ENCODE results near the gene FKBP3. TPM values are rescaled to one million over a fixed set of nuclear protein-coding genes. Genes with fewer than 3 reads are reported as not detected.

The FKBP3 gene
- polyA plus RNA-seq, 1 donor (not counting 4 experiments of a cell fraction or from before 2014, with no cell fraction given), result 98.8 TPM

GRCh38 chr14:45140661-45141187 is 6.4 kb upstream of the FKBP3 start:
- Histone ChIP-seq H3K4me2 (ENCODE audit: control insufficient read depth, extremely low read depth, insufficient read depth, low read depth, low read length) (peak overlapping the region; percentile 5), H3K79me2 (ENCODE audit: control insufficient read depth, insufficient read depth, low read length) (peaks cover 46% of the 10 kb centered on the region), H3K36me3 (ENCODE audit: control insufficient read depth in 2 of 2, extremely low read depth in 1 of 2, insufficient read depth in 2 of 2, low read length in 2 of 2) (no peaks in the 10 kb centered on the region), H3K9me3 (ENCODE audit: control insufficient read depth, low read depth, low read length) (no peaks in the 10 kb centered on the region), H3K4me3 (ENCODE audit: control insufficient read depth in 2 of 3, extremely low read depth in 1 of 3, insufficient read depth in 2 of 3, low read depth in 1 of 3, low read length in 3 of 3) (no peak overlapping the region), H3K27ac (ENCODE audit: control insufficient read depth, insufficient read depth, low read length) (no peak overlapping the region), H3K4me1 (ENCODE audit: control insufficient read depth, extremely low read depth, insufficient read depth, low read length) (peaks cover 26% of the 10 kb centered on the region), H3K27me3 (ENCODE audit: control insufficient read depth, extremely low read depth, insufficient read depth, low read length) (no peaks in the 10 kb centered on the region), H3K9ac (ENCODE audit: control insufficient read depth, extremely low read depth, insufficient read depth, low read length) (no peak overlapping the region), H2AFZ (ENCODE audit: control insufficient read depth, low read length) (no peak overlapping the region), H4K20me1 (ENCODE audit: control insufficient read depth, extremely low read depth, insufficient read depth, low read length) (no peaks in the 10 kb centered on the region), H3K9me1 (ENCODE audit: control insufficient read depth, extremely low read depth, insufficient read depth, low read length) (no peaks in the 10 kb centered on the region)
- DNase-seq (ENCODE audit: low read depth, low spot score) (no peak), FAIRE-seq (no peak)
- dilution Hi-C loops (cut with MboI; ENCODE audit: extremely low pct_ligation_motif_present, low sequenced_read_pairs), result no loop called here
- TF ChIP-seq EZH2 (IDR thresholded peaks at IDR 0.05; ENCODE audit: low read length) (no peak), CTCF (optimal IDR thresholded peaks at IDR 0.05 in 1 of 3, IDR thresholded peaks at IDR 0.05 in 1 of 3, conservative IDR thresholded peaks at IDR 0.05 in 1 of 3; ENCODE audit: extremely low read depth in 1 of 3, insufficient read depth in 2 of 3, low read length in 3 of 3) (no peak)

GRCh38 chr14:45136399-45136798 is 2.1 kb upstream of the FKBP3 start:
- Histone ChIP-seq H3K27ac (ENCODE audit: control insufficient read depth, insufficient read depth, low read length) (peak overlapping the region; percentile 62), H3K9me1 (ENCODE audit: control insufficient read depth, extremely low read depth, insufficient read depth, low read length) (no peaks in the 10 kb centered on the region), H3K9ac (ENCODE audit: control insufficient read depth, extremely low read depth, insufficient read depth, low read length) (peak overlapping the region; percentile 72), H3K27me3 (ENCODE audit: control insufficient read depth, extremely low read depth, insufficient read depth, low read length) (no peaks in the 10 kb centered on the region), H2AFZ (ENCODE audit: control insufficient read depth, low read length) (peak overlapping the region; percentile 99), H3K4me1 (ENCODE audit: control insufficient read depth, extremely low read depth, insufficient read depth, low read length) (peaks cover 33% of the 10 kb centered on the region), H3K9me3 (ENCODE audit: control insufficient read depth, low read depth, low read length) (no peaks in the 10 kb centered on the region), H3K4me2 (ENCODE audit: control insufficient read depth, extremely low read depth, insufficient read depth, low read depth, low read length) (peak overlapping the region; percentile 85), H3K4me3 (ENCODE audit: control insufficient read depth in 2 of 3, extremely low read depth in 1 of 3, insufficient read depth in 2 of 3, low read depth in 1 of 3, low read length in 3 of 3) (peak overlapping the region; percentile 52 to 83 (median 81)), H3K79me2 (ENCODE audit: control insufficient read depth, insufficient read depth, low read length) (peaks cover 65% of the 10 kb centered on the region), H4K20me1 (ENCODE audit: control insufficient read depth, extremely low read depth, insufficient read depth, low read length) (no peaks in the 10 kb centered on the region), H3K36me3 (ENCODE audit: control insufficient read depth in 2 of 2, extremely low read depth in 1 of 2, insufficient read depth in 2 of 2, low read length in 2 of 2) (no peaks in the 10 kb centered on the region)
- DNase-seq (ENCODE audit: low read depth, low spot score) (no peak), FAIRE-seq (no peak)
- dilution Hi-C loops (cut with MboI; ENCODE audit: extremely low pct_ligation_motif_present, low sequenced_read_pairs), result no loop called here
- TF ChIP-seq CTCF (optimal IDR thresholded peaks at IDR 0.05 in 1 of 3, IDR thresholded peaks at IDR 0.05 in 1 of 3, conservative IDR thresholded peaks at IDR 0.05 in 1 of 3; ENCODE audit: extremely low read depth in 1 of 3, insufficient read depth in 2 of 3, low read length in 3 of 3), result no peak
- TF ChIP-seq EZH2 (IDR thresholded peaks at IDR 0.05; ENCODE audit: low read length), result no peak

All from keratinocyte (primary cell).